Measurements from ENCODE around the gene TRMT13. TPM values are rescaled to one million over a fixed set of nuclear protein-coding genes. Genes with fewer than 3 reads are reported as not detected.

Gene TRMT13
- total RNA-seq, 1 experiment from 2014 or later = 23.3 TPM

GRCh38 chr1:100178091-100178490 lies 45.1 kb downstream of the TRMT13 start, which contains the start of gene LRRC39:
TSS of gene LRRC39 (minus strand) at chr1:100178256. CDS start at chr1:100168516, 9,740 bp downstream.
- no peak within 1 kb of the TSS for H3K27ac ChIP-seq (ENCODE audit: low read depth, low read length, poor library complexity, severe bottlenecking)
- intact Hi-C loops (cut with micrococcal nuclease; ENCODE audit: unreplicated experiment) = no loop called here
- no TSS peak for BruUV-seq (replicated peaks)
- H3K36me3 ChIP-seq (ENCODE audit: insufficient read depth, low read length, poor library complexity, severe bottlenecking) = no peaks in the 10 kb centered on the region
- no peak for DNase-seq (ENCODE audit: low spot score)
- POLR2A ChIA-PET (ENCODE audit: low non-redundant PET) = interaction anchor here (0.6 kb wide), 1 partner anchor 57 kb away, joined by 3 read pairs; no protein-coding TSS in a partner anchor
- TF ChIP-seq CTCF (conservative IDR thresholded peaks at IDR 0.05; ENCODE audit: low read depth, low read length) = no peak
- no peak for TF ChIP-seq EZH2 (IDR thresholded peaks at IDR 0.05; ENCODE audit: borderline replicate concordance, low read depth, low read length, poor library complexity, severe bottlenecking)
- CTCF ChIA-PET = no interaction called here
- no peaks in the 10 kb centered on the region for H3K9me3 ChIP-seq (ENCODE audit: low read depth, low read length, poor library complexity, severe bottlenecking)
- H3K4me3 ChIP-seq (ENCODE audit: low read depth, low read length, poor library complexity, severe bottlenecking) = no peak within 1 kb of the TSS
- H3K4me1 ChIP-seq (ENCODE audit: insufficient read depth, low read length, poor library complexity, severe bottlenecking) = no peaks in the 10 kb centered on the region
- H3K27me3 ChIP-seq (replicated peaks; ENCODE audit: insufficient read depth, low read depth, low read length, poor library complexity) = no peaks in the 10 kb centered on the region

GRCh38 chr1:100183370-100183769 lies 50.4 kb downstream of the TRMT13 start:
- no peak overlapping the region for H3K27ac ChIP-seq (ENCODE audit: low read depth, low read length, poor library complexity, severe bottlenecking)
- peaks cover 4% of the 10 kb centered on the region for H3K4me1 ChIP-seq (ENCODE audit: insufficient read depth, low read length, poor library complexity, severe bottlenecking)
- H3K9me3 ChIP-seq (ENCODE audit: low read depth, low read length, poor library complexity, severe bottlenecking) = no peaks in the 10 kb centered on the region
- no TSS peak for BruUV-seq (replicated peaks)
- intact Hi-C loops (cut with micrococcal nuclease; ENCODE audit: unreplicated experiment) = no loop called here
- DNase-seq (ENCODE audit: low spot score) = no peak
- H3K27me3 ChIP-seq (replicated peaks; ENCODE audit: insufficient read depth, low read depth, low read length, poor library complexity) = no peaks in the 10 kb centered on the region
- ChIA-PET CTCF (no interaction called here), POLR2A (ENCODE audit: low non-redundant PET) (no interaction called here)
- no peak overlapping the region for H3K4me3 ChIP-seq (ENCODE audit: low read depth, low read length, poor library complexity, severe bottlenecking)
- no peaks in the 10 kb centered on the region for H3K36me3 ChIP-seq (ENCODE audit: insufficient read depth, low read length, poor library complexity, severe bottlenecking)
- TF ChIP-seq CTCF (conservative IDR thresholded peaks at IDR 0.05; ENCODE audit: low read depth, low read length) = no peak

- POLR2A ChIA-PET (ENCODE audit: low non-redundant PET) = no interaction called here
- H3K4me3 ChIP-seq (ENCODE audit: low read depth, low read length, poor library complexity, severe bottlenecking) = no peak overlapping the region
- intact Hi-C loops (cut with micrococcal nuclease; ENCODE audit: unreplicated experiment) = no loop called here
Measured at GRCh38 chr1:100184536-100184935, 51.6 kb downstream of the TRMT13 start.

GRCh38 chr1:100187912-100188311 lies 54.9 kb downstream of the TRMT13 start:
- no peak for TF ChIP-seq EZH2 (IDR thresholded peaks at IDR 0.05; ENCODE audit: borderline replicate concordance, low read depth, low read length, poor library complexity, severe bottlenecking)
- peak; percentile 43 for DNase-seq (ENCODE audit: low spot score)
- POLR2A ChIA-PET (ENCODE audit: low non-redundant PET) = interaction anchor here (0.7 kb wide), 1 partner anchor 610 kb away, joined by 9 read pairs; no protein-coding TSS in a partner anchor
- H3K9me3 ChIP-seq (ENCODE audit: low read depth, low read length, poor library complexity, severe bottlenecking) = no peaks in the 10 kb centered on the region
- H3K36me3 ChIP-seq (ENCODE audit: insufficient read depth, low read length, poor library complexity, severe bottlenecking) = no peaks in the 10 kb centered on the region
- no peaks in the 10 kb centered on the region for H3K27me3 ChIP-seq (replicated peaks; ENCODE audit: insufficient read depth, low read depth, low read length, poor library complexity)
- CTCF ChIA-PET = no interaction called here
- H3K4me3 ChIP-seq (ENCODE audit: low read depth, low read length, poor library complexity, severe bottlenecking) = no peak overlapping the region
- intact Hi-C loops (cut with micrococcal nuclease; ENCODE audit: unreplicated experiment) = no loop called here
- BruUV-seq (replicated peaks) = no TSS peak
- H3K27ac ChIP-seq (ENCODE audit: low read depth, low read length, poor library complexity, severe bottlenecking) = no peak overlapping the region
- peaks cover 14% of the 10 kb centered on the region for H3K4me1 ChIP-seq (ENCODE audit: insufficient read depth, low read length, poor library complexity, severe bottlenecking)

More at GRCh38 chr1:100184536-100184935, 51.6 kb downstream of the TRMT13 start:
- DNase-seq (ENCODE audit: low spot score) = peak; percentile 7
- Histone ChIP-seq H3K27me3 (replicated peaks; ENCODE audit: insufficient read depth, low read depth, low read length, poor library complexity) (no peaks in the 10 kb centered on the region), H3K9me3 (ENCODE audit: low read depth, low read length, poor library complexity, severe bottlenecking) (no peaks in the 10 kb centered on the region), H3K36me3 (ENCODE audit: insufficient read depth, low read length, poor library complexity, severe bottlenecking) (no peaks in the 10 kb centered on the region), H3K4me1 (ENCODE audit: insufficient read depth, low read length, poor library complexity, severe bottlenecking) (peaks cover 14% of the 10 kb centered on the region), H3K27ac (ENCODE audit: low read depth, low read length, poor library complexity, severe bottlenecking) (no peak overlapping the region)
- CTCF ChIA-PET = no interaction called here
- TF ChIP-seq EZH2 (IDR thresholded peaks at IDR 0.05; ENCODE audit: borderline replicate concordance, low read depth, low read length, poor library complexity, severe bottlenecking) = no peak
- BruUV-seq (replicated peaks) = no TSS peak
